ENCODE measurements around the gene GOLGA6A. TPM values are rescaled to one million over a fixed set of nuclear protein-coding genes. Genes with fewer than 3 reads are reported as not detected.
"Not testable (repeated sequence)": the region's sequence is repeated elsewhere in the genome, so short reads cannot be mapped to it uniquely, and the experiment has no call there.

The GOLGA6A gene
- total and polyA plus RNA-seq, 7 donors, result 0.08 to 1.1 (median 0.16) TPM; not detected in 4

GRCh38 chr15:74109713-74110112, 27.4 kb upstream of the GOLGA6A start:
- 55 to 70% (median 64%) methylated on average over 7 of the region's 7 CpGs for WGBS, 3 donors
- no peak for TF ChIP-seq CTCF (IDR thresholded peaks at IDR 0.05)

GRCh38 chr15:74108611-74109010, 26.3 kb upstream of the GOLGA6A start:
- H3K36me3 ChIP-seq (ENCODE audit: insufficient read depth in 1 of 2, low read depth in 1 of 2); ATAC-seq; H3K27me3 ChIP-seq (ENCODE audit: insufficient read depth in 3 of 3, low read length in 2 of 3); H3K9me3 ChIP-seq; H3K4me1 ChIP-seq; intact Hi-C loops (cut with DNase I); H3K27ac ChIP-seq; H3K4me3 ChIP-seq: not testable (repeated sequence)
- peak in 1 of 2 donors; percentile 30 for DNase-seq
- 82 to 89% (median 85%) methylated on average over 6 of the region's 6 CpGs for WGBS, 3 donors

More at GRCh38 chr15:74109713-74110112, 27.4 kb upstream of the GOLGA6A start:
- ATAC-seq (no peak), DNase-seq (no peak)
- intact Hi-C loops (cut with DNase I), result no loop called here
- H3K27me3 ChIP-seq (ENCODE audit: insufficient read depth in 3 of 3, low read length in 2 of 3), result peaks cover 0 to 3% (median 0%) of the 10 kb centered on the region in 3 donors
- no peaks in the 10 kb centered on the region for H3K4me1 ChIP-seq
- no peak overlapping the region for H3K27ac ChIP-seq
- H3K4me3 ChIP-seq, result no peak overlapping the region
- H3K36me3 ChIP-seq (ENCODE audit: insufficient read depth in 1 of 2, low read depth in 1 of 2), result no peaks in the 10 kb centered on the region
- H3K9me3 ChIP-seq, result no peaks in the 10 kb centered on the region

- Histone ChIP-seq H3K27me3 (ENCODE audit: insufficient read depth in 3 of 3, low read length in 2 of 3) (peaks cover 0 to 3% (median 0%) of the 10 kb centered on the region in 3 donors), H3K4me1 (no peaks in the 10 kb centered on the region), H3K27ac (no peak overlapping the region), H3K36me3 (ENCODE audit: insufficient read depth in 1 of 2, low read depth in 1 of 2) (no peaks in the 10 kb centered on the region), H3K9me3 (no peaks in the 10 kb centered on the region), H3K4me3 (no peak overlapping the region)
- WGBS, 3 donors, result 40 to 48% (median 43%) methylated on average over 5 of the region's 5 CpGs
- DNase-seq (peak in 1 of 2 donors; percentile 8), ATAC-seq (no peak)
- intact Hi-C loops (cut with DNase I), result no loop called here
- TF ChIP-seq CTCF (IDR thresholded peaks at IDR 0.05), result no peak
Observed at GRCh38 chr15:74108111-74108510, 25.8 kb upstream of the GOLGA6A start.

- H3K27me3 ChIP-seq (ENCODE audit: insufficient read depth in 3 of 3, low read length in 2 of 3); H3K36me3 ChIP-seq (ENCODE audit: insufficient read depth in 1 of 2, low read depth in 1 of 2); intact Hi-C loops (cut with DNase I); H3K4me1 ChIP-seq; H3K9me3 ChIP-seq: not testable (repeated sequence)
- peak; percentile 92 to 95 for DNase-seq
- Histone ChIP-seq H3K27ac (peak overlapping the region; percentile 53), H3K4me3 (peak overlapping the region; percentile 67)
- WGBS, 3 donors, result 1 to 2% (median 2%) methylated on average over 21 to 35 of the region's 45 CpGs
- peak; percentile 96 to 100 (median 98) for ATAC-seq
Observed at GRCh38 chr15:74099963-74100733, 17.8 kb upstream of the GOLGA6A start.

- intact Hi-C loops (cut with DNase I), result not testable (repeated sequence)
Observed at GRCh38 chr15:74096753-74097474, 14.6 kb upstream of the GOLGA6A start.

GRCh38 chr15:74095610-74096009, 13.3 kb upstream of the GOLGA6A start:
- H3K4me1 ChIP-seq; H3K27ac ChIP-seq; H3K9me3 ChIP-seq; H3K36me3 ChIP-seq (ENCODE audit: insufficient read depth in 1 of 2, low read depth in 1 of 2); intact Hi-C loops (cut with DNase I); H3K4me3 ChIP-seq; ATAC-seq; H3K27me3 ChIP-seq (ENCODE audit: insufficient read depth in 3 of 3, low read length in 2 of 3): not testable (repeated sequence)
- DNase-seq, result peak in 1 of 2 donors; percentile 6
- 80 to 89% (median 82%) methylated on average over 5 to 7 of the region's 10 CpGs for WGBS, 3 donors

More at GRCh38 chr15:74096753-74097474, 14.6 kb upstream of the GOLGA6A start:
- DNase-seq; H3K36me3 ChIP-seq (ENCODE audit: insufficient read depth in 1 of 2, low read depth in 1 of 2); H3K27me3 ChIP-seq (ENCODE audit: insufficient read depth in 3 of 3, low read length in 2 of 3); H3K4me3 ChIP-seq; ATAC-seq; H3K9me3 ChIP-seq; H3K27ac ChIP-seq; H3K4me1 ChIP-seq: not testable (repeated sequence)
- no CpG with 5 or more reads among the region's 27 CpGs for WGBS, 3 donors

GRCh38 chr15:74094567-74094966, 12.2 kb upstream of the GOLGA6A start:
- H3K27me3 ChIP-seq (ENCODE audit: insufficient read depth in 3 of 3, low read length in 2 of 3); H3K36me3 ChIP-seq (ENCODE audit: insufficient read depth in 1 of 2, low read depth in 1 of 2); intact Hi-C loops (cut with DNase I); ATAC-seq; DNase-seq; H3K9me3 ChIP-seq; H3K27ac ChIP-seq; H3K4me3 ChIP-seq; H3K4me1 ChIP-seq: not testable (repeated sequence)
- WGBS, 3 donors, result no CpG with 5 or more reads among the region's 2 CpGs

- 64 to 70% (median 69%) methylated on average over 9 of the region's 9 CpGs for WGBS, 3 donors
- DNase-seq; H3K36me3 ChIP-seq (ENCODE audit: insufficient read depth in 1 of 2, low read depth in 1 of 2); H3K4me3 ChIP-seq; H3K4me1 ChIP-seq; H3K27ac ChIP-seq; intact Hi-C loops (cut with DNase I); H3K9me3 ChIP-seq; ATAC-seq; H3K27me3 ChIP-seq (ENCODE audit: insufficient read depth in 3 of 3, low read length in 2 of 3): not testable (repeated sequence)
Observed at GRCh38 chr15:74075781-74076180, 6.6 kb downstream of the GOLGA6A start.

GRCh38 chr15:74072614-74073337, 9.6 kb downstream of the GOLGA6A start:
- H3K4me1 ChIP-seq; ATAC-seq; DNase-seq; H3K27ac ChIP-seq; H3K9me3 ChIP-seq; H3K4me3 ChIP-seq; H3K27me3 ChIP-seq (ENCODE audit: insufficient read depth in 3 of 3, low read length in 2 of 3); intact Hi-C loops (cut with DNase I); H3K36me3 ChIP-seq (ENCODE audit: insufficient read depth in 1 of 2, low read depth in 1 of 2): not testable (repeated sequence)
- WGBS, 3 donors, result 32 to 40% (median 36%) methylated on average over 8 to 9 of the region's 16 CpGs

All from psoas muscle (tissue), 8 donors.